Progenitor cell of endocrine pancreas (in vitro differentiated cells): ENCODE measurements around the gene KRT40. TPM values are rescaled to one million over a fixed set of nuclear protein-coding genes. Genes with fewer than 3 reads are reported as not detected.

ENCODE experiments used
- DNase-seq: peaks from one replicate; pipeline ENCODE4 v3.0.0; 2021; ENCODE audit warnings: low spot score; ENCODE audit not compliant: unreplicated experiment
- H3K27ac Mint-ChIP-seq: 2 replicates; pipeline ENCODE4 v1.8.0; 2021; ENCODE audit warnings: mild to moderate bottlenecking, moderate library complexity, mixed read lengths
- H3K27me3 Mint-ChIP-seq: 2 replicates; pipeline ENCODE4 v1.8.0; 2021; ENCODE audit warnings: mixed read lengths
- H3K36me3 Mint-ChIP-seq: 2 replicates; pipeline ENCODE4 v1.8.0; 2022; ENCODE audit warnings: mixed read lengths; ENCODE audit not compliant: insufficient read depth
- H3K4me1 Mint-ChIP-seq: 2 replicates; pipeline ENCODE4 v1.8.0; 2021; ENCODE audit warnings: low read depth, mixed read lengths
- H3K4me3 Mint-ChIP-seq: 2 replicates; pipeline ENCODE4 v1.8.0; 2021; ENCODE audit warnings: low read depth, mild to moderate bottlenecking, moderate library complexity, mixed read lengths
- H3K9me3 Mint-ChIP-seq: 2 replicates; pipeline ENCODE4 v1.8.0; 2021; ENCODE audit warnings: low read depth, mixed read lengths
- total RNA-seq: library from RNA; stranded (reverse); gene quantifications from 2 replicates; pipeline ENCODE4 v1.2.1, GENCODE V29; 2021
- TF ChIP-seq, protein P1 (sequence below): fragments of 200-600 bp; sonication (generic); IDR thresholded peaks from one replicate; pipeline ENCODE4 v1.5.0; 2021; ENCODE audit warnings: antibody characterized with exemption, mild to moderate bottlenecking; ENCODE audit not compliant: unreplicated experiment

The KRT40 gene
- total RNA-seq, 1 donor from 2014 or later: not detected

DNA sequence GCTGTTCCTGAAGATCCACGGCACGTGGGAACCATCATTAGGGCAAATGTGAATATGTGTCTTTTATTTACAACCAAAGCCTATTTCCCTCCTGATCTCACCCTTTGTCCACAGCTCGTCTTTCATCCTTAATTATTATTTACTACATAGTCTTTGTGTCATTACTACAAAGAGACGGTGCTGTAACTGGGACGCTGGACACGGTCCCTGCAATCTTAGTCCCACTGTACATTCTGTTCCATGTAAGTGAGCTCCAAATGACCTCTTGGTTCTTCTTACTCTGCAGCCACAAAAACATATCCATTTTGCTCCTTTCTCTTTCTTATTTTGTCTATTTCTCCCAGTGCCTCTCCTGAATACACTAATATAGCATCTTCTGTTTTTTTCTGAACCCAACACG lies 34.0 kb downstream of the KRT40 start:
- no peak for DNase-seq
- peaks cover 20% of the 10 kb centered on the region for H3K4me1 Mint-ChIP-seq
- H3K4me3 Mint-ChIP-seq: no peak overlapping the region
- H3K9me3 Mint-ChIP-seq: no peaks in the 10 kb centered on the region
- no peak overlapping the region for H3K27ac Mint-ChIP-seq
- no peaks in the 10 kb centered on the region for H3K27me3 Mint-ChIP-seq
- no peaks in the 10 kb centered on the region for H3K36me3 Mint-ChIP-seq
- TF ChIP-seq, protein P1, sequence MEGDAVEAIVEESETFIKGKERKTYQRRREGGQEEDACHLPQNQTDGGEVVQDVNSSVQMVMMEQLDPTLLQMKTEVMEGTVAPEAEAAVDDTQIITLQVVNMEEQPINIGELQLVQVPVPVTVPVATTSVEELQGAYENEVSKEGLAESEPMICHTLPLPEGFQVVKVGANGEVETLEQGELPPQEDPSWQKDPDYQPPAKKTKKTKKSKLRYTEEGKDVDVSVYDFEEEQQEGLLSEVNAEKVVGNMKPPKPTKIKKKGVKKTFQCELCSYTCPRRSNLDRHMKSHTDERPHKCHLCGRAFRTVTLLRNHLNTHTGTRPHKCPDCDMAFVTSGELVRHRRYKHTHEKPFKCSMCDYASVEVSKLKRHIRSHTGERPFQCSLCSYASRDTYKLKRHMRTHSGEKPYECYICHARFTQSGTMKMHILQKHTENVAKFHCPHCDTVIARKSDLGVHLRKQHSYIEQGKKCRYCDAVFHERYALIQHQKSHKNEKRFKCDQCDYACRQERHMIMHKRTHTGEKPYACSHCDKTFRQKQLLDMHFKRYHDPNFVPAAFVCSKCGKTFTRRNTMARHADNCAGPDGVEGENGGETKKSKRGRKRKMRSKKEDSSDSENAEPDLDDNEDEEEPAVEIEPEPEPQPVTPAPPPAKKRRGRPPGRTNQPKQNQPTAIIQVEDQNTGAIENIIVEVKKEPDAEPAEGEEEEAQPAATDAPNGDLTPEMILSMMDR: no peak

- DNase-seq: no peak
- H3K9me3 Mint-ChIP-seq: no peaks in the 10 kb centered on the region
- H3K4me3 Mint-ChIP-seq: no peak overlapping the region
- TF ChIP-seq, protein P1: no peak
- H3K27ac Mint-ChIP-seq: peak overlapping the region; percentile 77
- H3K4me1 Mint-ChIP-seq: peaks cover 22% of the 10 kb centered on the region
- H3K36me3 Mint-ChIP-seq: no peaks in the 10 kb centered on the region
- H3K27me3 Mint-ChIP-seq: no peaks in the 10 kb centered on the region
Measured at GRCh38 chr17:40949418-40949817, 34.7 kb downstream of the KRT40 start.

- H3K36me3 Mint-ChIP-seq: no peaks in the 10 kb centered on the region
- peaks cover 20% of the 10 kb centered on the region for H3K4me1 Mint-ChIP-seq
- no peaks in the 10 kb centered on the region for H3K27me3 Mint-ChIP-seq
- DNase-seq: no peak
- H3K9me3 Mint-ChIP-seq: no peaks in the 10 kb centered on the region
- no peak overlapping the region for H3K4me3 Mint-ChIP-seq
- no peak overlapping the region for H3K27ac Mint-ChIP-seq
- TF ChIP-seq, protein P1: no peak
Measured at GRCh38 chr17:40947929-40948328, 36.2 kb downstream of the KRT40 start.

- Mint-ChIP-seq H3K27me3 (no peaks in the 10 kb centered on the region), H3K9me3 (no peaks in the 10 kb centered on the region), H3K4me3 (no peak overlapping the region), H3K4me1 (peaks cover 18% of the 10 kb centered on the region), H3K27ac (no peak overlapping the region), H3K36me3 (no peaks in the 10 kb centered on the region)
- no peak for DNase-seq
- TF ChIP-seq, protein P1: no peak
Measured at GRCh38 chr17:40945414-40945813, 38.7 kb downstream of the KRT40 start.

- Mint-ChIP-seq H3K27me3 (no peaks in the 10 kb centered on the region), H3K4me3 (no peak overlapping the region), H3K27ac (no peak overlapping the region), H3K36me3 (no peaks in the 10 kb centered on the region), H3K9me3 (no peaks in the 10 kb centered on the region), H3K4me1 (peaks cover 14% of the 10 kb centered on the region)
- DNase-seq: no peak
- TF ChIP-seq, protein P1: no peak
Measured at GRCh38 chr17:40944531-40944930, 39.6 kb downstream of the KRT40 start.
